Left lung (tissue), 10 donors: ENCODE measurements around the gene ADAM12. TPM values are rescaled to one million over a fixed set of nuclear protein-coding genes. Genes with fewer than 3 reads are reported as not detected.

Experiments
- ATAC-seq: fragments of 200-7000 bp; cut with Tn5 transposase; one replicate; pipeline ENCODE4 v1.9.1; 2020; ENCODE audit warnings: moderate library complexity
- DNase-seq, 4 donors: peaks; one replicate each; pipeline ENCODE4 v3.0.0-alpha.2; 2013 to 2020
- H3K27ac ChIP-seq, 2 donors: fragments of 200-600 bp; sonication (generic) in 1 of 2; one replicate each; pipeline versions ENCODE4 v1.5.0 to v1.8.0; 2020 to 2021
- H3K27me3 ChIP-seq, 2 donors: fragments of 200-600 bp; sonication (generic) in 1 of 2; one replicate each; pipeline versions ENCODE4 v1.5.0 to v1.8.0; 2020 to 2021
- H3K36me3 ChIP-seq, 2 donors: fragments of 200-600 bp; sonication (generic) in 1 of 2; one replicate each; pipeline versions ENCODE4 v1.5.0 to v1.8.0; 2020 to 2021
- H3K4me1 ChIP-seq, 2 donors: fragments of 200-600 bp; one replicate each; pipeline ENCODE4 v1.8.0; 2021
- H3K4me3 ChIP-seq, 2 donors: fragments of 200-600 bp; sonication (generic) in 1 of 2; one replicate each; pipeline versions ENCODE4 v1.5.0 to v1.8.0; 2020 to 2021; ENCODE audit warnings: mild to moderate bottlenecking in 1 of 2
- H3K9me3 ChIP-seq, 2 donors: fragments of 200-600 bp; sonication (generic) in 1 of 2; one replicate each; pipeline versions ENCODE4 v1.5.0 to v1.8.0; 2020 to 2021
- CTCF ChIP-seq, 2 donors: fragments of 200-600 bp; sonication (generic) in 1 of 2; IDR thresholded peaks; one replicate each; pipeline versions ENCODE4 v1.5.0 to v1.8.0; 2021; ENCODE audit warnings: antibody characterized with exemption in 2 of 2
- intact Hi-C, 2 donors: fragments of 100-400 bp; cut with DNase I; formaldehyde crosslinking; loops; one replicate each; pipeline versions ENCODE4 v1.11.2 to v1.14.2; 2022
- polyA plus RNA-seq, 6 donors: library from polyadenylated mRNA; unstranded; fragments of 120-200 nt; gene quantifications; one replicate each; pipeline ENCODE4 v1.2.1, GENCODE V29; 2013; ENCODE audit not compliant: insufficient read length in 6 of 6
- total RNA-seq, 2 donors: library from RNA; stranded (reverse); fragmentation: NEBNext Ultra II Directional; extraction: Animal tissue kit (Norgen Biotek cat#: 25700); gene quantifications; one replicate each; pipeline ENCODE4 v1.2.1, GENCODE V29; 2021
- donor health status: DM: no; HTN: yes; CAD: no.
- donor health status: DM: no; HTN: no; CAD: no.

Gene ADAM12
- total and polyA plus RNA-seq, 8 donors = 2.6 to 22.4 (median 10.7) TPM

DNA sequence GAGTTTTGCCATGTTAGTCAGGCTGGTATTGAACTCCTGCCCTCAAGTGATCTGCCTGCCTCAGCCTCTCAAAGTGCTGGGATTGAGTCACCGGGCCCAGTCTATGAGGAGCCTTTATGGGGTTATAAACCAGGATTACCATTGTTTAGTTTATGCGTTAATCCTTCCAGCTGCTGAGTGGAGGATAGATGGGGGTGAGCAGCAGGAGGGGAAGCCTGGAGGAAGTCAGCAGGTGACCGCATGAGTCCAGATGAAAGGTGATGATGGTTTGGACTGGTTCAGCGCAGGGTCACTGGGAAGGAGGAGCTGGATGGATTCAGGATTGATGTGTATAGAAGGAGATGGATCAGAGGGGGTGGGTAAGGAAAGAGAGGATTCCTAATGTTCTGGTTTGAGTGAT, 197.1 kb downstream of the ADAM12 start:
- H3K9me3 ChIP-seq = no peaks in the 10 kb centered on the region
- no peaks in the 10 kb centered on the region for H3K36me3 ChIP-seq
- no peak overlapping the region for H3K4me3 ChIP-seq
- TF ChIP-seq CTCF (IDR thresholded peaks at IDR 0.05) = no peak
- no peaks in the 10 kb centered on the region for H3K27me3 ChIP-seq
- DNase-seq (no peak), ATAC-seq (no peak)
- intact Hi-C loops = no loop called here
- H3K27ac ChIP-seq = no peak overlapping the region
- H3K4me1 ChIP-seq = no peaks in the 10 kb centered on the region

GRCh38 chr10:126188679-126189200, 199.5 kb downstream of the ADAM12 start:
- TF ChIP-seq CTCF (IDR thresholded peaks at IDR 0.05) = no peak
- H3K27me3 ChIP-seq = no peaks in the 10 kb centered on the region

GRCh38 chr10:126187399-126187798, 200.9 kb downstream of the ADAM12 start:
- no peaks in the 10 kb centered on the region for H3K27me3 ChIP-seq
- intact Hi-C loops = no loop called here
- H3K27ac ChIP-seq = no peak overlapping the region
- no peaks in the 10 kb centered on the region for H3K4me1 ChIP-seq
- H3K9me3 ChIP-seq = no peaks in the 10 kb centered on the region
- no peaks in the 10 kb centered on the region for H3K36me3 ChIP-seq
- ATAC-seq (no peak), DNase-seq (no peak)
- no peak for TF ChIP-seq CTCF (IDR thresholded peaks at IDR 0.05)
- no peak overlapping the region for H3K4me3 ChIP-seq

More at GRCh38 chr10:126188679-126189200, 199.5 kb downstream of the ADAM12 start:
- Histone ChIP-seq H3K27ac (no peak overlapping the region), H3K4me1 (no peaks in the 10 kb centered on the region), H3K36me3 (no peaks in the 10 kb centered on the region), H3K4me3 (no peak overlapping the region), H3K9me3 (no peaks in the 10 kb centered on the region)
- ATAC-seq (no peak), DNase-seq (no peak)
- intact Hi-C loops = no loop called here

- no peak overlapping the region for H3K27ac ChIP-seq
- ATAC-seq (no peak), DNase-seq (no peak)
- H3K4me1 ChIP-seq = no peaks in the 10 kb centered on the region
- intact Hi-C loops = no loop called here
- TF ChIP-seq CTCF (IDR thresholded peaks at IDR 0.05) = no peak
- no peaks in the 10 kb centered on the region for H3K9me3 ChIP-seq
- H3K36me3 ChIP-seq = no peaks in the 10 kb centered on the region
- H3K27me3 ChIP-seq = no peaks in the 10 kb centered on the region
- no peak overlapping the region for H3K4me3 ChIP-seq
Observed at GRCh38 chr10:126186766-126187165, 201.5 kb downstream of the ADAM12 start.

DNA sequence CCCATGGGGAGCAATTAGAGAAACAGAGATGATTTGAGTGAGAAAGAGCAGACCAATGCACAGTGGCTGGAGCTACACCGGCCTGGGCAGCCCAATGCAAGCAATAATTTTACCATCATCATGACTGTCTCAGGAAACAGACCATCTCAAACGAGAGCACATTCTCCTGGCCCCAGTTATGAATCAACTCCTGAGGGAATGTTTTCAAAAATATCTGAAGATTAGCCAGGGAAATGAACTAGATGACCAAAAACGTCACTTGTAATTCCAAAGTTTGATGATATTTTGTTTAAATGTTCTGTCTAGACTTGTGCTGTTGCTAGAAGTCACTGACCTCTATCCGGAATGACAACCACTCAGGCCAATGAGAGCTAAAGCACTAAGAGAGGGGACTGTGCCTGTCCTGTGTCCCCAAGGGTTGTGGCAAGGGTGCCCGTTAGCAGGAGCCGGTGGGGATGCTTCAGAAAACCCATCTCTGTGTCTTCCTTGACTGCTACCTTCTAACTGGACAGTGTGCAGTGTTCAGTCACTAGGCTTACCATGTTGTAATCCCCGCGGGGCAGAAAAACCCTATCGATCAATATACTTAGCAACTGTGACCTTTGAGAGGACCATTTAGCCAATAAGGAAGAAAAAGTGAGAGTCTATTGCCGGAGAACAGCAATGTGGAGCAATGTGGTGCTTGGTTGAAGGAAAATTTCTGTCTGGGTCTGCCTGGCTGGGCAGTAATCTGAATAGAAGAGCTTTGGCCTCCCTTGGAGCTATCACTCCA, 202.4 kb downstream of the ADAM12 start:
- H3K27ac ChIP-seq = no peak overlapping the region
- intact Hi-C loops = no loop called here
- H3K27me3 ChIP-seq = no peaks in the 10 kb centered on the region
- no peak for TF ChIP-seq CTCF (IDR thresholded peaks at IDR 0.05)
- H3K4me3 ChIP-seq = no peak overlapping the region
- H3K9me3 ChIP-seq = no peaks in the 10 kb centered on the region
- no peaks in the 10 kb centered on the region for H3K36me3 ChIP-seq
- H3K4me1 ChIP-seq = no peaks in the 10 kb centered on the region
- DNase-seq (no peak), ATAC-seq (no peak)
